Endothelial cell of umbilical vein (primary cell): ENCODE measurements around the gene ABCA1. TPM values are rescaled to one million over a fixed set of nuclear protein-coding genes. Genes with fewer than 3 reads are reported as not detected.

Experiments
- BruUV-seq: library from RNA; stranded (reverse); fragments of 400-500 nt; replicated peaks from 2 replicates; lab custom pipeline; 2021; lab: Mats Ljungman, UMichigan
- CTCF ChIA-PET: fragments of 300-600, 350-600 bp; sonication (Branson Sonifier 250); formaldehyde crosslinking; loops from one replicate; lab custom pipeline; 2021; ENCODE audit warnings: antibody characterized with exemption, inconsistent platforms; lab: Charles Lee
- POLR2A ChIA-PET: fragments of 300-600, 350-600 bp; sonication (Branson Sonifier 250); formaldehyde crosslinking; loops from one replicate; lab custom pipeline; 2021; ENCODE audit warnings: antibody characterized with exemption, inconsistent platforms; lab: Charles Lee
- DNase-seq: peaks from one replicate; pipeline ENCODE4 v3.0.0-alpha.2; 2011; ENCODE audit warnings: low read depth, low spot score
- FAIRE-seq: peaks from 2 replicates; lab custom pipeline; 2011; peaks lifted over from hg19 to GRCh38; lab: Jason Lieb, UNC
- H2AFZ ChIP-seq: 2 replicates; pipeline ENCODE4 v1.6.0; 2012; ENCODE audit warnings: low read depth, low read length, control low read depth, inconsistent platforms
- H3K27ac ChIP-seq: 2 replicates; pipeline ENCODE4 v1.5.1; 2011; ENCODE audit warnings: low read depth, mild to moderate bottlenecking, control low read depth, low read length, moderate library complexity; ENCODE audit not compliant: insufficient read depth
- H3K27me3 ChIP-seq, 2 experiments: 2 replicates each; pipeline versions ENCODE4 v1.6.0 to v1.6.1; 2011; ENCODE audit warnings: low read length in 2 of 2, mixed read lengths in 1 of 2; ENCODE audit not compliant: control insufficient read depth in 2 of 2, insufficient read depth in 2 of 2
- H3K36me3 ChIP-seq, 2 experiments: 2 replicates in 1 of 2; 3 replicates in 1 of 2; pipeline ENCODE4 v1.5.1; 2011; ENCODE audit warnings: low read length in 2 of 2, mild to moderate bottlenecking in 1 of 2, moderate library complexity in 1 of 2; ENCODE audit not compliant: control insufficient read depth in 2 of 2, insufficient read depth in 2 of 2; ENCODE audit errors: extremely low read depth in 1 of 2
- H3K4me1 ChIP-seq: 3 replicates; pipeline ENCODE4 v1.5.1; 2011; ENCODE audit warnings: mild to moderate bottlenecking, low read length; ENCODE audit not compliant: control insufficient read depth, insufficient read depth; ENCODE audit errors: extremely low read depth
- H3K4me2 ChIP-seq: 2 replicates; pipeline ENCODE4 v1.6.1; 2011; ENCODE audit warnings: low read length, control low read depth, mixed read lengths; ENCODE audit not compliant: insufficient read depth
- H3K4me3 ChIP-seq, 3 experiments: fragments of 200-600 bp in 1 of 3; sonication (generic), shearing (Covaris generic) in 1 of 3; replicated peaks in 1 of 3; 2 replicates each; pipeline ENCODE4 v1.5.1; 2011 to 2016; ENCODE audit warnings: control low read depth in 3 of 3, low read length in 3 of 3, mild to moderate bottlenecking in 2 of 3, inconsistent platforms in 1 of 3, low read depth in 1 of 3, moderate library complexity in 1 of 3; ENCODE audit not compliant: insufficient read depth in 1 of 3
- H3K79me2 ChIP-seq: 2 replicates; pipeline ENCODE4 v1.6.0; 2012; ENCODE audit warnings: low read length, inconsistent platforms; ENCODE audit not compliant: control insufficient read depth, insufficient read depth
- H3K9ac ChIP-seq: replicated peaks from 2 replicates; pipeline ENCODE3; 2011; ENCODE audit warnings: low read length, control low read depth; ENCODE audit not compliant: insufficient read depth; ENCODE audit errors: extremely low read depth
- H3K9me1 ChIP-seq: replicated peaks from 3 replicates; pipeline ENCODE4 v1.6.0; 2011; ENCODE audit warnings: mild to moderate bottlenecking, low read length; ENCODE audit not compliant: control insufficient read depth, insufficient read depth; ENCODE audit errors: extremely low read depth
- H3K9me3 ChIP-seq: replicated peaks from 2 replicates; pipeline ENCODE4 v1.5.1; 2012; ENCODE audit warnings: low read length, inconsistent platforms; ENCODE audit not compliant: control insufficient read depth, insufficient read depth
- H4K20me1 ChIP-seq: replicated peaks from 2 replicates; pipeline ENCODE3; 2011; ENCODE audit warnings: mild to moderate bottlenecking, low read length; ENCODE audit not compliant: control insufficient read depth, insufficient read depth; ENCODE audit errors: extremely low read depth
- EZH2 ChIP-seq: IDR thresholded peaks from 2 replicates; pipeline ENCODE4 v1.6.1; 2012; ENCODE audit warnings: borderline replicate concordance, low read depth, mild to moderate bottlenecking, moderate library complexity, low read length, inconsistent platforms; ENCODE audit not compliant: severe bottlenecking
- FOS ChIP-seq: IDR thresholded peaks from 2 replicates; pipeline ENCODE4 v1.6.1; 2011; ENCODE audit warnings: mild to moderate bottlenecking, low read length, moderate library complexity, borderline replicate concordance; ENCODE audit not compliant: insufficient read depth
- GATA2 ChIP-seq: IDR thresholded peaks from 2 replicates; pipeline ENCODE4 v1.7.0; 2011; ENCODE audit warnings: low read depth, mild to moderate bottlenecking, moderate library complexity, mixed read lengths, low read length; ENCODE audit not compliant: insufficient read length, insufficient read depth
- JUN ChIP-seq: IDR thresholded peaks from 2 replicates; pipeline ENCODE4 v1.6.1; 2011; ENCODE audit warnings: borderline replicate concordance, low read depth; ENCODE audit not compliant: insufficient read length, insufficient read depth
- MYC ChIP-seq: IDR thresholded peaks from one replicate; pipeline ENCODE4 v1.6.1; 2011; ENCODE audit warnings: mild to moderate bottlenecking, low read depth, low read length
- POLR2A ChIP-seq: IDR thresholded peaks from 2 replicates; pipeline ENCODE4 v1.6.1; 2012; ENCODE audit warnings: low read depth, mild to moderate bottlenecking, control low read depth, low read length
- POLR2AphosphoS5 ChIP-seq: IDR thresholded peaks from 2 replicates; pipeline ENCODE4 v1.6.1; 2012; ENCODE audit warnings: low read depth, mild to moderate bottlenecking, control low read depth, low read length, moderate library complexity; ENCODE audit not compliant: insufficient read depth
- dilution Hi-C: fragments of 300-500 bp; cut with MboI; formaldehyde crosslinking; loops from one replicate; pipeline ENCODE4 v1.15.0; 2019; ENCODE audit warnings: low sequenced_read_pairs; ENCODE audit not compliant: extremely low pct_ligation_motif_present
- intact Hi-C: fragments of 100-400 bp; cut with micrococcal nuclease; formaldehyde crosslinking; loops from one replicate; pipeline ENCODE4 v1.10.0; 2022
- polyA plus RNA-seq, 4 experiments: library from polyadenylated mRNA; depleted of rRNA in 3 of 4; stranded (reverse) in 3 of 4; unstranded in 1 of 4; fragments of >200 nt; gene quantifications; 2 replicates each; pipeline versions ENCODE4 v1.2.1 to v1.2.3, GENCODE V29; 2011 to 2012; ENCODE audit warnings: missing spikeins in 1 of 4
- total RNA-seq: library from RNA; stranded (reverse); gene quantifications from 2 replicates; pipeline ENCODE4 v1.2.3, GENCODE V29; 2021
- TF ChIP-seq, protein P1 (sequence below): IDR thresholded peaks from 2 replicates; pipeline ENCODE4 v1.6.1; 2011; ENCODE audit not compliant: insufficient read depth, insufficient read length
- TF ChIP-seq, protein P2 (sequence below), 2 donors: IDR thresholded peaks; 1 replicate in 1 of 2; 2 replicates in 1 of 2; pipeline ENCODE4 v1.5.1; 2011; ENCODE audit warnings: low read length in 2 of 2, mild to moderate bottlenecking in 2 of 2, moderate library complexity in 2 of 2, control low read depth in 1 of 2, inconsistent platforms in 1 of 2, low read depth in 1 of 2; ENCODE audit not compliant: insufficient read depth in 1 of 2; ENCODE audit errors: extremely low read depth in 1 of 2

The ABCA1 gene
- total and polyA plus RNA-seq, 2 donors (not counting 3 experiments of a cell fraction or from before 2014, with no cell fraction given): 2.4 to 9.8 TPM

DNA sequence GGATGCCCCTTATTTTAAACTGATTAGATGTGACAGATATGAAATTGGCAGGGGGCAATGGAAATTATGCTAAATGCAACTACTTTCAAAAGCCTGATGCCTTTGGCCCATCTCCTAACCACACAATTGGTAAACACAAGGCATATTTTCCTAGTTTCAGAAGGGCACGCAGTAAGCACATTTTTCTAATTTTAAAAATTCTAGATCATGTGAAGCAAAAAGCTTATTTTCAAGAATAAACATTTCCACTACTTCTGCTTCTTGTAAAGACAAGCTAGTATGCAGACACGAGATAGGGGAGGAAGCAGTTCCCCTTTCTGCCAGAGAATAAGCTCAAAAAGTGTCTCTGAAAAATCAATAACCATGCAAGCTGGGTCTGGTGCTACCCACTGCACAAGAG, 67.7 kb downstream of the ABCA1 start:
- TF ChIP-seq GATA2: no peak
- TF ChIP-seq JUN: no peak
- TF ChIP-seq, protein P1, sequence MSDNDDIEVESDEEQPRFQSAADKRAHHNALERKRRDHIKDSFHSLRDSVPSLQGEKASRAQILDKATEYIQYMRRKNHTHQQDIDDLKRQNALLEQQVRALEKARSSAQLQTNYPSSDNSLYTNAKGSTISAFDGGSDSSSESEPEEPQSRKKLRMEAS: no peak
- no peak for TF ChIP-seq POLR2AphosphoS5
- no peak for TF ChIP-seq POLR2A
- no peak for TF ChIP-seq MYC
- TF ChIP-seq FOS: no peak
- no peak for TF ChIP-seq EZH2
- TF ChIP-seq, protein P2, sequence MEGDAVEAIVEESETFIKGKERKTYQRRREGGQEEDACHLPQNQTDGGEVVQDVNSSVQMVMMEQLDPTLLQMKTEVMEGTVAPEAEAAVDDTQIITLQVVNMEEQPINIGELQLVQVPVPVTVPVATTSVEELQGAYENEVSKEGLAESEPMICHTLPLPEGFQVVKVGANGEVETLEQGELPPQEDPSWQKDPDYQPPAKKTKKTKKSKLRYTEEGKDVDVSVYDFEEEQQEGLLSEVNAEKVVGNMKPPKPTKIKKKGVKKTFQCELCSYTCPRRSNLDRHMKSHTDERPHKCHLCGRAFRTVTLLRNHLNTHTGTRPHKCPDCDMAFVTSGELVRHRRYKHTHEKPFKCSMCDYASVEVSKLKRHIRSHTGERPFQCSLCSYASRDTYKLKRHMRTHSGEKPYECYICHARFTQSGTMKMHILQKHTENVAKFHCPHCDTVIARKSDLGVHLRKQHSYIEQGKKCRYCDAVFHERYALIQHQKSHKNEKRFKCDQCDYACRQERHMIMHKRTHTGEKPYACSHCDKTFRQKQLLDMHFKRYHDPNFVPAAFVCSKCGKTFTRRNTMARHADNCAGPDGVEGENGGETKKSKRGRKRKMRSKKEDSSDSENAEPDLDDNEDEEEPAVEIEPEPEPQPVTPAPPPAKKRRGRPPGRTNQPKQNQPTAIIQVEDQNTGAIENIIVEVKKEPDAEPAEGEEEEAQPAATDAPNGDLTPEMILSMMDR (IDR thresholded peaks at IDR 0.05; ENCODE audit: extremely low read depth in 1 of 2, insufficient read depth in 1 of 2, low read depth in 1 of 2, low read length in 2 of 2): no peak
- Histone ChIP-seq H4K20me1 (no peaks in the 10 kb centered on the region), H3K27me3 (no peaks in the 10 kb centered on the region), H3K9me3 (no peaks in the 10 kb centered on the region), H3K4me2 (no peak overlapping the region), H3K4me1 (no peaks in the 10 kb centered on the region), H3K4me3 (no peak overlapping the region), H3K27ac (no peak overlapping the region), H2AFZ (no peak overlapping the region), H3K9me1 (no peaks in the 10 kb centered on the region), H3K79me2 (no peaks in the 10 kb centered on the region), H3K9ac (no peak overlapping the region), H3K36me3 (no peaks in the 10 kb centered on the region)
- ChIA-PET POLR2A (no interaction called here), CTCF (interaction anchor here (1.0 to 5.4 kb wide), 3 partner anchors 9 to 67 kb away, joined by 3 to 67 read pairs (median 3); partner anchors contain the start of gene ABCA1)
- no peak for DNase-seq
- BruUV-seq: no TSS peak
- intact Hi-C loops: no loop called here
- dilution Hi-C loops: no loop called here
- FAIRE-seq: no peak
